ENCODE data around the gene THSD7A.
A peak's percentile ranks its signal among the peaks of the same experiment; 100 is the strongest.

Gene THSD7A

DNA sequence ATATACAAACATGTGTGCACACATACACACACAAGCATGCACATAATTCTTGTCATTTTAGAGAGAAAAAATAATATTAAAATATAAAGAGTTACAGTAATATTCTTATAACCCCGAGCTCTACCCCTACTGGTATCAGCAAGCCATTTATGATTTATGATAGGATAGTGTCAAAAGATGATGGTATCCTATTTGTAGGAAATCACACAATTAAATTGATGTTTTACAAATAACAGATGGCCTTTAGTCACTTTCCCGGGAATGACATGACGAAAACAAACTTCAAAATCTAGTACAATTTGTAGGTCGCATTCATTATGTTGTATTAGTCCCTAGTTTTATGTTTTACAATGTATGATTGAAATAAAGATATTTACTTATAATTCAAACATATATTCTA is 36.8 kb downstream of the THSD7A start:
- H3K4me3 ChIP-seq (ENCODE audit: low read depth, low read length): no peak overlapping the region
- DNase-seq (ENCODE audit: low read depth): no peak
- TF ChIP-seq, protein P1, sequence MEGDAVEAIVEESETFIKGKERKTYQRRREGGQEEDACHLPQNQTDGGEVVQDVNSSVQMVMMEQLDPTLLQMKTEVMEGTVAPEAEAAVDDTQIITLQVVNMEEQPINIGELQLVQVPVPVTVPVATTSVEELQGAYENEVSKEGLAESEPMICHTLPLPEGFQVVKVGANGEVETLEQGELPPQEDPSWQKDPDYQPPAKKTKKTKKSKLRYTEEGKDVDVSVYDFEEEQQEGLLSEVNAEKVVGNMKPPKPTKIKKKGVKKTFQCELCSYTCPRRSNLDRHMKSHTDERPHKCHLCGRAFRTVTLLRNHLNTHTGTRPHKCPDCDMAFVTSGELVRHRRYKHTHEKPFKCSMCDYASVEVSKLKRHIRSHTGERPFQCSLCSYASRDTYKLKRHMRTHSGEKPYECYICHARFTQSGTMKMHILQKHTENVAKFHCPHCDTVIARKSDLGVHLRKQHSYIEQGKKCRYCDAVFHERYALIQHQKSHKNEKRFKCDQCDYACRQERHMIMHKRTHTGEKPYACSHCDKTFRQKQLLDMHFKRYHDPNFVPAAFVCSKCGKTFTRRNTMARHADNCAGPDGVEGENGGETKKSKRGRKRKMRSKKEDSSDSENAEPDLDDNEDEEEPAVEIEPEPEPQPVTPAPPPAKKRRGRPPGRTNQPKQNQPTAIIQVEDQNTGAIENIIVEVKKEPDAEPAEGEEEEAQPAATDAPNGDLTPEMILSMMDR (IDR thresholded peaks at IDR 0.05; ENCODE audit: low read depth, low read length, missing control alignments): no peak
- in situ Hi-C loops (cut with HindIII; ENCODE audit: low sequenced_read_pairs): no loop called here

DNA sequence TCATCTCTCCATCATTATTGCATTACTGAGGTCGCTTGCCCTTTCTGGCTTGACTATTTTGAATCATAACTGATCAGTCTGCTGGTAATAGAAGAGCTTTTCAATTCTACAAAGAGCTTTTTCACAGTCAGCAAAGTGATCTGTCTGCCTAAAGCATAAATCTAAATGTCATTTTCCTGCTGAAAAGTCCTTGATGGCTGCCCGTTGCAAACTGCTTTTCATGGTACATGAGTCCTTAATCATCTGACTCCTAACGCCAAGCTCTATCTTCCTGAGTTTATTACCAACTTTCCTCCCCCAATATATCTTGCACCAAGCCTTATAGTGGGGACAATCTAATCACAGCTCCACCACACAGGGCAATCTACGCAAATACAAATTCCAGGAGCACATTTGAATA is 39.8 kb downstream of the THSD7A start:
- in situ Hi-C loops (cut with HindIII; ENCODE audit: low sequenced_read_pairs): no loop called here
- TF ChIP-seq, protein P1 (IDR thresholded peaks at IDR 0.05; ENCODE audit: low read depth, low read length, missing control alignments): no peak

DNA sequence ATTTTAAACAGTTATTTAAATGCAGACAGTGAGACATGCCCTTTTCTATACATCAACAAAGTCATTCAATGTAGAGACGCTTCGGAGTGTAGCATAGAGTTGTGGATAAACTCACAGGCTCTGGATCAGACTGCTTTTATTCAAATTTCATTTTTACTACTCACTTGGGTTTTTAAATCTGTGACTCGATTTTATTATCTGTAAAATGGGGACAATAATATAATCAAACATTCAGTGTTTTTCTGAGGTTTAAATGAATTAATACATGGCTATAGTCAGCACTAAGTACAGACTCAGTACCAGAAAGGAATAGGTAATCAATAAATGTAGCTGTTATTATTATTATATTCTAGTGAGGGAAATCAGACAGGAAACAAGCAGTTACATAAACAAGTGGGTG is 43.4 kb downstream of the THSD7A start:
- in situ Hi-C loops (cut with HindIII; ENCODE audit: low sequenced_read_pairs): no loop called here
- H3K4me3 ChIP-seq (ENCODE audit: low read depth, low read length): no peak overlapping the region
- DNase-seq (ENCODE audit: low read depth): no peak
- TF ChIP-seq, protein P1 (IDR thresholded peaks at IDR 0.05; ENCODE audit: low read depth, low read length, missing control alignments): no peak

More for the DNA sequence above, 39.8 kb downstream of the THSD7A start:
- no peak overlapping the region for H3K4me3 ChIP-seq (ENCODE audit: low read depth, low read length)
- DNase-seq (ENCODE audit: low read depth): no peak

DNA sequence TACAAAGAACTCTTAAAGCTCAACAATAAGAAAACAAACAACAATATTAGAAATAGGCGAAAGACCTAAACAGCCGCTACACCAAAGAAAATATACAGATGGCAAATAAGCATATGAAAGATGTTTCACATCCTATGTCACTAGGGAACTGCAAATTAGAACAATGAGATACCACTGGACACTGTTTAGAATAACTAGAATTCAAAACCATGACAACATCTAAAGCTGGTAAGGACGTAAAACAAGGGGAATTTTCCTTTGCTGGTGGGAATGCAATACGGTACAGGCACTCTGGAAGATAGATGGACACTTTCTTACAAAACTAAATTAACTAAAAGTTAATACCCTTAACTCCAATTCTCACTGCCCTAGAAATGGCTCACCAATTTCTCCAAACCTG is 44.5 kb downstream of the THSD7A start:
- in situ Hi-C loops (cut with HindIII; ENCODE audit: low sequenced_read_pairs): no loop called here

DNA sequence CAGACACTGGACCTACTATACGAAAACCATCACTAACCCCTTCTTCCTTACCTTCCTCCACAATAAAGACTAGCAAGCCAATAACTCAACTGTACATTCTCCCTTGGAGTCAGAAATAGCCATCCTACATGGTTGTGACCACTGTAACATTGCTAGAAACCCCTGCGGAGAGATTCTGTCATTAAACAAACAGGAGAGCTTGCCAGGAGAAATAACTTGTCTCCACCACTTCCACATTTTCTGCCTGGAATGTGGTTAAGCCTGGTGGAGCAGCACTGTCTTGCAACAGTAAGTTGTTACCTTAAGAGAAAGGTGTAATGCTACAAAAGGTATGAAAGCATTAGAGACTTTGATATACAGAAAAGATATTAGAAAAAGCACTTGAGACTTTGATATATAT is 45.8 kb downstream of the THSD7A start:
- TF ChIP-seq, protein P1 (IDR thresholded peaks at IDR 0.05; ENCODE audit: low read depth, low read length, missing control alignments): peak; percentile 29
- peak; percentile 88 for DNase-seq (ENCODE audit: low read depth)
- in situ Hi-C loops (cut with HindIII; ENCODE audit: low sequenced_read_pairs): no loop called here
- H3K4me3 ChIP-seq (ENCODE audit: low read depth, low read length): no peak overlapping the region

More for the DNA sequence above, 44.5 kb downstream of the THSD7A start:
- no peak overlapping the region for H3K4me3 ChIP-seq (ENCODE audit: low read depth, low read length)
- DNase-seq (ENCODE audit: low read depth): no peak
- TF ChIP-seq, protein P1 (IDR thresholded peaks at IDR 0.05; ENCODE audit: low read depth, low read length, missing control alignments): no peak

DNA sequence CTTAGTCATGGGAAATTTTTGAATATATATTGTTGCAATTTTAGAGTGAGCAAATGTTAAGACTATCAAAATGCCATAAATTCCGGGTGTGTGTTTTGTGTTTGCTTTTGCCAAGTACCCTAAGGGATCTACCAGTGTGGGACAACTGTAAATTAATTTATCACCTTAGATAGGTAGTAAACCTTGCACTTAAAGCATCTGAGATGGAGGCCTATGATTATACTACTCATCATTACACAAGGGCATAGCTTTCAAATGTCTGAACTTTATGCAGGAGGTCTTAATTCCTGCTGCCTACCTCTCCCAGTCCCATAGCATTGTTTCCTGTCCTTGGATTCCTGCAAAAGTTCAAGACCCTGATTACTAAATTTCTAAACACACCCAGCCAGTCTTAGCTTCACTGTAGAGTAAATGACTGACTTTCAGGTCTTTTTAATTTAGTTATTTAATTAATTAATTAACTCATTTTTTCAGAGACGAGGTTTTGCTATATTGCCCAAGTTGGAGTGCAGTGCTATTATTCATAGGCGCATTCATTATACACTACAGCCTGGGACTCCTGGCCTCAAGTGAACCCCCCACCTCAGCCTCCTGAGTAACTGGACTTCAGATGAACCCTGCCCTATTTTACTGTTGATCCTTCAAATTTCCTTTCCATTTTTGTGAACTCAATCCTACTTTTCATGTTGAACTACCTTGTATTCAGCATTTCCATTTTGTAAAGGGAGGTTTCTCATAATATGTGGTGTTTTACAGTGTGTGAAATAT is 47.0 kb downstream of the THSD7A start:
- DNase-seq (ENCODE audit: low read depth): no peak
- in situ Hi-C loops (cut with HindIII; ENCODE audit: low sequenced_read_pairs): no loop called here
- TF ChIP-seq, protein P1 (IDR thresholded peaks at IDR 0.05; ENCODE audit: low read depth, low read length, missing control alignments): no peak
- H3K4me3 ChIP-seq (ENCODE audit: low read depth, low read length): no peak overlapping the region

Data from astrocyte of the cerebellum (primary cell).